HG03097 (cell line): ENCODE data around the gene SCNN1B.
"Not testable (repeated sequence)": the region's sequence is repeated elsewhere in the genome, so short reads cannot be mapped to it uniquely, and the experiment has no call there.

ENCODE experiments used
- ATAC-seq: cut with Tn5 transposase; IDR thresholded peaks from one replicate; pipeline ENCODE4 v1.9.1; 2021; ENCODE audit not compliant: unreplicated experiment, low FRiP score

SCNN1B gene

GRCh38 chr16:23375643-23376042 is 73.5 kb downstream of the SCNN1B start:
- ATAC-seq, result no peak

- no peak for ATAC-seq
Measured at GRCh38 chr16:23377071-23377931, 75.2 kb downstream of the SCNN1B start.

- no peak for ATAC-seq
Measured at GRCh38 chr16:23378256-23378655, 76.2 kb downstream of the SCNN1B start.

- ATAC-seq, result no peak
Measured at GRCh38 chr16:23378921-23379320, 76.8 kb downstream of the SCNN1B start.

GRCh38 chr16:23379707-23380106 is 77.6 kb downstream of the SCNN1B start:
- no peak for ATAC-seq

GRCh38 chr16:23380501-23380951 is 78.4 kb downstream of the SCNN1B start:
- ATAC-seq, result no peak

- not testable (repeated sequence) for ATAC-seq
Measured at GRCh38 chr16:23381702-23382101, 79.6 kb downstream of the SCNN1B start.

GRCh38 chr16:23382279-23382678 is 80.2 kb downstream of the SCNN1B start:
- no peak for ATAC-seq

- no peak for ATAC-seq
Measured at GRCh38 chr16:23383881-23384280, 81.8 kb downstream of the SCNN1B start.

- ATAC-seq, result no peak
Measured at GRCh38 chr16:23384878-23385277, 82.8 kb downstream of the SCNN1B start.

- ATAC-seq, result no peak
Measured at GRCh38 chr16:23385441-23385840, 83.3 kb downstream of the SCNN1B start.

- ATAC-seq, result no peak
Measured at GRCh38 chr16:23387666-23388065, 85.6 kb downstream of the SCNN1B start.

GRCh38 chr16:23388786-23389185 is 86.7 kb downstream of the SCNN1B start:
- no peak for ATAC-seq

- no peak for ATAC-seq
Measured at GRCh38 chr16:23389201-23389600, 87.1 kb downstream of the SCNN1B start.

- not testable (repeated sequence) for ATAC-seq
Measured at GRCh38 chr16:23389936-23390335, 87.8 kb downstream of the SCNN1B start.

- no peak for ATAC-seq
Measured at GRCh38 chr16:23391381-23392222, 89.5 kb downstream of the SCNN1B start.

GRCh38 chr16:23392223-23392600 is 90.1 kb downstream of the SCNN1B start:
- no peak for ATAC-seq

GRCh38 chr16:23394141-23394831 is 92.2 kb downstream of the SCNN1B start:
- no peak for ATAC-seq

- ATAC-seq, result no peak
Measured at GRCh38 chr16:23395732-23396131, 93.6 kb downstream of the SCNN1B start.

- no peak for ATAC-seq
Measured at GRCh38 chr16:23397464-23397863, 95.4 kb downstream of the SCNN1B start.
